Colon (tissue), 2 donors: ENCODE data around the gene TSHZ2.

Source experiments
- FAIRE-seq: peaks from 2 replicates; lab custom pipeline; 2012; peaks lifted over from hg19 to GRCh38; lab: Jason Lieb, UNC
- donor health status: control.
- donor health status: control.

Gene TSHZ2

DNA sequence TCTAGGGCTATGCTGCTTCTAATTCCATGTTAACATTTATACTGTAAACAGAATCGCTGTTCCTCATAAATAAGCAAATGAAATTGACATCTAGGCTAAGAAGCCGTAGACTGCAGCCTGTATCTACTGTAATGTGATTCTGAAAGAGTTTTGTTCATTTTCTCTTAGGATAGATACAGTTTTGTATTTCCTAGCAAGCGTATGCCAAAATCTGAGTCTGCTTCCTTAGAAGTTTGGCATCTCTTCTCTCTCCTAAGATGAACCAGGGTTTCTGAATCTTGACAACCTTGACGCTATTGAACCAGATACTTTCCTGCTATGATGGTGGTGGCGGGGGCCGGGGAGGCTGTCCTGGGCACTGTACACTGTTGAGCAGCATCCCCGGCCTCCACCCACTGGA lies 198.0 kb downstream of the TSHZ2 start:
- FAIRE-seq: no peak

DNA sequence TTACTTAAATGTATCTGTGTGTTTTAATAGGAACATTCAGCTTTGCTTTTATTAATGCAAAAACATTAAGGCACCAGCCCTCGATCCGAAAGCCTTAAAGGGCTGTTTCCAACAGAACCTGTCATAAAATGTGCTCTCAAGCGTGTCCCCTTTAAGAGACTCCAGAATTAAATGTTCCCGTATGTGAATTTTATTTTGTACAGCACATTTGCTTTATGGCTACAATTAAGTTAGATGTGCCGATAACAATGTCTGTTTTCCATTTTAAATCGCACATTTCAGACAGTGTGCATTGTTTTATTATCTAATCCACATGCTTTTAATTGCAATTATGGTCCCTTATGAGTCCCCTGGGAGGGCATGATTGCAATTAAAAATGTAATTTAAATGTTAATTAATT lies 198.9 kb downstream of the TSHZ2 start:
- FAIRE-seq: no peak

DNA sequence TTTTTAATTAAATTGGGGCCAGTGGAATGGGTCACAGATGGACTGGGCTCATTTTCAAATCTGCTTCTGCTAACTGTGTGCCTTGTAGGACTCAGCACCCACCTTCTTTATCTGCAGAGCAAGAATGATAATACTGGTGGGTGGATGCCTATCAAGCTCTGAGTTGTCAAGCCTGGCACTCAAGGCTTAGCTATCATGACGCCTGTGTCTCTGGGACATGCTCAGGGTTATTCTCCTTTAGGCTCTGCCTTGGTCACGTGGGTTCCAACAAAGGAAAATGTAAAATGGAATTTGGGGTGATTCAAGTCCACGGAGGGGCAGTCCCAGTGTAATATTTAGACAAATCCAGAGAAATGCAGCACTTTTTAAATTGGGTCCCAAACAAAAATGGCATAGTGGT lies 202.3 kb downstream of the TSHZ2 start:
- no peak for FAIRE-seq

DNA sequence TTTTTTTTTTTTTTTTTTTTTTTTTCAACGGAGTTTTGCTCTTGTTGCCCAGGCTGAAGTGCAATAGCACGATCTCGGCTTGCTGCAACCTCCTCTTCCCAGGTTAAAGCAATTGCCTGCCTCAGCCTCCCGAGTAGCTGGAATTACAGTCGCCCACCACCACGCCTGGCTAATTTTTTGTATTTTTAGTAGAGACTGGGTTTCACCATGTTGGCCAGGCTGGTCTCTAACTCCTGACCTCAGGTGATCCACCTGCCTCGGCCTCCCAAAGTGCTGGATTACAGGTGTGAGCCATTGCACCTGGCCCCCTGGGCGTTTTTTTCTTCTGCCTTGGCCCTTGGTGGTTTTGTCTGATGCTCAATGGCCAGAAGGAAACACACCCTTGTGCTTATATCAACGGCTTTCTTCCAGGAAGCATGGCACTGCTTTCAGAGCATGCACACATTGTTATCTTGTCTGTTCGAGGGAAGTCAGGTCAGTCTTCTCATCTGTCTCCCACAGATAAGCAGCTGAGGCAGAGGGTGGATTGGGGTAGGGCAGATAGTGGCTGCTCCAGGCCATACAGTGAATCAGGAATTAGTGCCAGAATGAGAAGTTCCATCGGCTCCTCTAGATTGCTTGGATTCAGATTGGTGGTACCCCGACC lies 203.1 kb downstream of the TSHZ2 start:
- FAIRE-seq: no peak

DNA sequence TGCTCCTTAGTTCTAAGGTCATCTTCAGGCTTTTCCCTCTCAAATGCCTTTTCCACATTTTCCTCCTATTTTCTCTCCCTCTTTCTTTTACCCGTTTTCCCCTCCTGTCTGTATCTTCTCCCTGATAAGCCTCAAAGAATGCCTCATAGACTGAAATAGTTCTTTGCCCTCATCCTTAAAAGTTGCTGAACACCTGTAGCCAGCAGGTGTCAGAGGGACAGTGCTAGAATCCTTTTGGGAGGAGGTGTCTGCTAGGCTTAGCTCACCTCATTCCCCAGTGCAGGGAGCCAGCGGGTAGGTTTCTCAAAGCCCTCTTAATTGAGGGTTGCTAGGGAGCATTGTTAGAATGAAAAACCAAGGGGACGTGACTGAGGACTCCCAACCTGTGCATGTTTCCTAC lies 204.0 kb downstream of the TSHZ2 start:
- FAIRE-seq: no peak

DNA sequence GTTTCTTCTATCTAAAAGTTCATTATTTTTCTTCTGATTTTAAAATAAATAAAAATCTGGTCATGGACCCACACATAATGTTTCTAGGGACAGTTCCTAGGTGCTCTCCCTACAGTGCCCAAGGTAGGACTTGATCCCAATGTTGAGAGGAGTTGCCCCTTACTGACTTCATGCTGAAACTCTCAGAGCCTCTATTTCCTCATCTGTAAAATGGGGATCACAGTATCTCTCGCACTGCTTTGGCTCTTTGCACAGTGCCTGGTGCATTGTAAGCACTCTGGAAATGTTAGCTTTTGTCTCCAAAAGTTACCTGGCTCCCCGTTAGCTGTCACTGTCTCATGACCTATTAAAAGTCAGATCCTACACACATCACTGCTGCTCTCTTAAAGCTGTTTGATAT lies 205.5 kb downstream of the TSHZ2 start:
- FAIRE-seq: no peak

DNA sequence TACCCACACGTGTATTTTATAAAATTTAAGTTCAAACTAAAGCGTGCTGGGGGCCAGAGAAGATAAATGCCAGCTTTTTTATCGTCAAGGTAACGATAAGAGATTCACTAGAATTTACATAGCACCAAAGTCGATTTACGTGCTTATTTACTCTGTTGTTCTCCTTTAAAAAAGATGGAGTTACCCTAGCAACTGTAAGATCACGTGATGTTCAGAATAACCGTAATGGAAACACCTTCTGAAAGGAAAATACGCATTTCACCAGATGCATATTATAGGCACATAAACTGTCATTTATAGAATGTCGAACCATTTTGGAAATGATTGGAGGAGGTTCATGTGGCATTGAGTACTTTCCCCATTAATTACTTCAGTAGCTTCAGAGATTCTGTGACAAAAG lies 207.6 kb downstream of the TSHZ2 start:
- FAIRE-seq: no peak

DNA sequence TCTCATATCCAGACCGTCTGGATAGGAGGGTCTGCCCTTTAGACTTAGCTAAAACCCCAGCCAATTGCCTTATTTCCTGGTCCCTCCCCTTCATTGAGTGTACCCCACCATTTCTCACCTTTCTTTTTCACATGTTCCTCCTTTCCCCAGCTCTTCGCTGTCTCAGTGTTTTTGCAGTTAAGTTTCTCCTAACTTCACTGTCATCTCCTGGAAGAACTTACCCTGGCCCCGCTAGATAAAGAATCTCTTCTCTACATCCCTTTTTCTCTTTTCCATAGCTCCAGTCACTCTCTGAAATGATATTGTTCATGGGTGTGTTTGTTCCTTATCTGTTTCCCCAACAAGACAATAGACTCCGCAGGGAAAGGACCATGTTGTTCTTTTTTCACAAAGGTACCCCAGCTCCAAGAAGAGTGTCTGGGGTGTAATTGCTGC lies 208.8 kb downstream of the TSHZ2 start:
- no peak for FAIRE-seq

DNA sequence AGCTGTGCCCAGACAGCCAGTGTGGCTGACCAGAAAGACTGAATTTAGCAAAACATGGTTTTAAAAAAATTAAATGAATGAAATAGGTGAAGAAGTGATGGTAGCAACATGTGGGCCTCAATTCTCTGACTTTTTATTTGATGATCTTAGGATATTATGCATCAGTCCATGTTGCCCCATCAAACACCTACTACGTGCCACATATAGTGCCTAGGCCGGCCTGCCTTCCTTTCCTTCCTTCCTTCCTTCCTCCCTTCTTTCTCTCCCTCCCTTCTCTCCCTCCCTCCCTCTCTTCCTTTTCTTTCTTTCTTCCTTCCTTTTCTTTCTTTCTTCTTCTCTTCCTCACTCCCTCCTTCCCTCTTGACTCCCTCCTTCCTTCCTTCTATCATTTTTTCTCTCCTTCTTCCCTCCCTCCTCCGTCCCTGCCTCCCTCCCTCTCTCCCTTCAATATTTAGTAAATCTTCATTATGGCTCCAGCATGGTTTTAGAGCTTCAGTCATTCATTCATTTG lies 209.8 kb downstream of the TSHZ2 start:
- FAIRE-seq: no peak

DNA sequence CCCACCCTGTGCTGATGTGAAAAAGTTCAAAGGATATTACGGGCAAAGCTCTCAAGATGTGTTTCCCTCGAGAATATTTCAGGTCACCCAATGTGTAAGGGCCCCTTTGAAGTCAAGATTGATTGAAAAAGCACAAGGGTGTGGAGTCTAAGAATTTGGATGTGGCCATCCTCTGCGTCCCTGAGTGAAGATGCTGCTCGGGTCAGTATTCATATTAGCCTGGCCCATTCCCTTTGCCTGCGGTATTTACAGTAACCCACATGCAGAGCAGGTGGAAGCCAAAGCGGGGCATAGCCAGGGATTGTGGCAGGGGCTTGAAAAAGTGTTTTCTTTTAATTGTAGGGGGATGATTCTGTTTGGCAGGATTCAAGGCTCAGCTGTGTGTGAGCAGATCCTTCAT lies 211.0 kb downstream of the TSHZ2 start:
- no peak for FAIRE-seq

DNA sequence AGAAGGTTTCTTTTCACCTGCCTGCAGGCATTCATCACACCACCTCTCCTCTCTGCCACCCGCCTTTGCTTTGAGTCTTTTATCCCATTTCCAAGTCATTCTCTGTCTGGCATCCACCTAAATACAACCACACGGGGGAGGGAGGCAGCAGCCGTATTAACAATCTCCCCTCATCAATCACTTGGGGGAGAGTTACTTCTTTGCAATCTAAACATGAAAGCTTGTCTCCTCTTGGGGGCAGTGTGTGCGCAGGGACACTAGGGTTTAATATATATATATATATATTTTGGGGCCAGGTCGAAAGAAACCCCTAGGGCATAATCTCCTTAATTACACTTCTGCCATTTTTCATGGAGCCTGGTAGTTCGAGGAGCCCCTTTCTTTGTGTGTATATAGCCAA lies 214.5 kb downstream of the TSHZ2 start:
- no peak for FAIRE-seq

DNA sequence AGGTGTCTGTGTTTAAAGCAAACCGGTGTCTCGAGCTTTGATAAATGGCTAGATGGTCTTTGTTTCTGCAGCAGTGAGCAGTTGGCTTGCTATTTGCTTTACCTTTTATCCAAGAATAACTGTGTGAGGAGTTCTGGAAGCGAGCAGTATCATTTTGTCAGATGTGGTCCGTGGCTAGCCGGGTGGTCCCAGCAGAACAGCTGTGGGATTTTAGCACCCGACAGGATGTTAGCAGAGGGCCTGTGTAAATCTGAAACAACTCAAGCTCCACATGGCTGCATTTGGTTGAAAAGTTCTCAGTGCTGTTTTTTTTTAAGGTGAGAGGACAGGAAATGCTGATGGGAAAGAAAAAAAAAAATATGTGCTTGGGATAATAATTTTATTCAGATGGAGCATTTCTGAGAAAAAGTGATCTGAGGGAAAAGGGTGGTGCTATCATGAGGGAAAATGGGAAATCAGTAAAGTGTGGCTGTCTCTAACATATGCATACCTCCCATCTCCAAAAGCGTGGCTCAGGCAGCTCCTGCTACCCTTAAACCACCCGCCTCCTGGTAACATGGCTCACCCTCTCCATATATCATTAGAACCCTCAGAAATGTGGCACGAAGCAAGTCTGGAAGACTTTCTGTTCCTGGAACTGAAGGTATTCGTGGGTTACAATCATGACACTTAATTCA lies 215.4 kb downstream of the TSHZ2 start:
- no peak for FAIRE-seq

DNA sequence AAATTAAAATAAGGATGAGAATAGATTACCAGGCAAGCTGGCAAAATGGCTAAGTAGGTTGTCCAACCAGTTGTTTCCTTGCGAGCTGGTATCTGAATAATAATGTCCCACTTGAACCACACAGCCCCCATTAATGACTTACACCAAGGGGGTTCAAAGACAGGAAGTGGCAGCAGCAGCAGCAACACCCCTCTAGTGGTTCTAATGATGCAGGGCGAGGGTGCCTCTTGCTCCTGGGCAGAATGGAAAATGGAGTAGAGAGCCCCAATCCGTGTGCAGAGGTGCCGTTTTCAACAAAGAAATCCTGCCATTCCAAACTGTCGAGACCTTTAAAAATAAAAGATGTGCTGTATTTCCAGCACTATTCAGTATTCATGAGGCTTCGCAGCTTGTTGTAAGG lies 218.1 kb downstream of the TSHZ2 start:
- no peak for FAIRE-seq

DNA sequence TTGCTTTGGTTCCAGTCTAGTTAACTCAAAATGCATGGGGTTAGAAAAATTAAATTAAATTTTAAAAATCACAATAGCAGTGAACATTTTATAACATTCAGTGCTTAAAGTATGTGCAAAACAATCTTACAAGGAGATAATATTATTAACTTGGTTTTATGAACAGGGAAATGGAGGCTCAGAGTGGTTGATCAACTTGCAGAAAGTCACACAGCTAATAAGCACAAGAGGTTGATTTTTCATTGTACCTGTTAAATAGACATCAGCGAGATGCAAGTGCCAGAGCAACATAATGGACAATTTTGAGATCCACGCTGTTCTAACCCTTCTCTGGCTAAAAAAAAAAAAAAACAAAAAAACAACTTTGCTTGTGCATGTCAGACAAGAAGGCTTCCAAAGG lies 219.8 kb downstream of the TSHZ2 start:
- no peak for FAIRE-seq

DNA sequence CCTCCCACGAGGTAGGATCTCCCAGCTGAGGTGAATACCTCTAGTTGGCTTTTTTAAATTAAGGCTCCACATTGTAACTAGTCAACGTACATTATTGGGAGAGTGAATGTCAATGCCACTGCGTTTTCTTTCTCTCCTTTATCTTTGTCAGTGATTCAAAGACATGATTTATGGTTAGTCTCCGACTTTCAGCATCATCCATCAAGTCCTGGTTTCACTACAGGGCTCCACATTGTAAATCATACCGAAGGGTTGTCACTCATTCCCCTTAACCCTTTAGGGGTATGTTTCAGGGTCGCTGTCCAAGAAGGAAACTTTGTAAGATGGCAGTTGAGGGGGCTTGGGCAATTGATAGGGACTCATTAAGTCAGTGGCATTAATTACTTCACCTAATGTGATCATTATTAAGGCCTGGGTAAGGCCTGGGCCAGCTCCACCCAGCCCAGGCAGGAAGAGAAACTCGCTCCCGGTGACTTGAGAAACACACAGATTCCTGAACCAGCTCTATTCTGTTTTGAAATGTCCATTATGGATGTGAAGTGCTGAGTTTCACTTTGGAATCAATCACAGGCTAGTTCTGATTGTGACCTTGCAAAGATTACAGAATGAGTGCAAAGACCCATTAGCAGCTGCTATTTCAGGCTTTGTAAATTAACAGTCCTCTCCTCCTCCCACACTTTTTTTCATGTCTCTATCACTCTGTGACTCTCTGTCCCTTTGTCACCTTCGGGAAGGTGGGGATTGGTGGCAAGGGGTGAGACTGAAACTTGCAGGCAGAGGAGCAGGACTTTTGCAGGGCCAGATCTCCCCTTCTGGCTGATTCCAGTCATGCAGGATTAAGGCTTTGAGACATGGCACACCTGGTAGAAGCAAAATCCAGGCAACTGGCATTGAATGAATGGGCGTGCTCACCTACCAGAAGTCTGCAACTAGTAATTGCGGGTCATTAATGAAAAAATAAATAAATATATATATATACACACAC lies 222.4 kb downstream of the TSHZ2 start:
- FAIRE-seq: no peak

DNA sequence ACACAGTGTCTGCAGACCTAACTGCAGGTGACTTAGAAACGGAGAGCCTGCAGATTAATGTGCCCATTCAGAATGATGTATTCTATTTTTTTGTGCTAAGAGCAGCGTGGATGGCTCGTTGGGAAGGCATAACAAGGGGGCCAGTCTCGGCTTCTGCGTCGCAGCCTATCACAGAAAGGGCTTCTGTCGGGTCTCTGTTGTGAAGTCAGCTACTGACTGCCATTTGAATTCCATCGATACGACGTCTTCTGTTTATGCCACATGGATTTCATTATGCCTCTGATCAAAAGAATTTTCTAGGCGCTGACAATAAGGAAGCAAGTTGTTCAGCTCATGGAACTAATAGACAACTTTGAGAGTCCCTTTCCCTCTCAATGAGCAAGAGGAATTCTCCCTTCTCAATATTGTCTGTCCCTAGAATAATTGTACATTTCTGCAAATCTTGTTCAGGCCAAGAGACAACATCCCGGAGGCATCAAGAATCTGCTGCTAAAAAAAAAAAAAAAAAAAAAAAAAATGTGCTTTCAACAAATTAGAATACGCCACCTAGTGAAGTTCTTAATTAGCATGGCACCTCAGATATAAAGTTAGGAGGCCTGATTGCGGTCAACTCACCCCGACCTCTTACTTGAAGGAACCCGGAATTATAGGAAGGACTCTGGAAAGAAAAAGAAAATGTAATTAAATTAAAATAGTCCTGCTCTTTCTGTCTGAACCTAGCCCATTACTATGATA lies 223.9 kb downstream of the TSHZ2 start:
- no peak for FAIRE-seq

DNA sequence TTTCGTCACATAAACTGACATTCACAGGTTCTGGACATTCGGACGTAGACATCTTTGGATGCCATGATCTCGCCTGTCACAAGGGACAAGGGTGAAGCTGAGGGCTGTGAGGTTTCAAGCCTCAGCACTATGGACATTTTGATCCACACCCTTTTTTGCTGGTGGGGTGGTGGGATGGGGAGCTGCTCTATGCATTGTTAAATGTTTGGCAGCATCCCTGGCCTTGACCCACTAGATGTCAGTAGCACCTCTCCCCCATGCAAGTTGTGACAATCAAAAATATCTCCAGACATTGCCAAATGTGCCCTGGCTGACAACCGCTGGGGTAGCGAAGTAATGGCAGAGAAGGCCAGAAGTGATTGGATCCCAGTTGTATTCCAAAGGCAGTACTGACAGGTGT lies 229.4 kb downstream of the TSHZ2 start:
- FAIRE-seq: no peak

DNA sequence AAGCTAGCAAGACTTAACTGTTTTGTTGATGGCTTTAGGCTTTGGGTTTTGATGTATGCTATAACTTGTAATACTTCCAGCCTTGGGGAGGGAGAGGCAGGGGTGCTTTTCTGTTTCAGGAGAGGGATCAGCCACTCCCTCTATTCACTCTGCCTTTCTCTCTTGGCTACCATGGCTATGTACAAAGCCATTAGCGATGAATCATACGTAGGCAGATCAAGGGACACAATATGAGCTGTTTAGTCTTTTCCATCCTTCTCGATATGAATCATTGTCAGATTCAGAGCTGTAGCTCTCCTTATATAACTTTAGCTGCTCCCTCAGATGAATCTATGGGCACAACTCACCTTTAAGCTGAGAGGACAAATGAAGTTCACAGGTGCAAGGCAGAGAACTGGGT lies 230.6 kb downstream of the TSHZ2 start:
- FAIRE-seq: no peak

DNA sequence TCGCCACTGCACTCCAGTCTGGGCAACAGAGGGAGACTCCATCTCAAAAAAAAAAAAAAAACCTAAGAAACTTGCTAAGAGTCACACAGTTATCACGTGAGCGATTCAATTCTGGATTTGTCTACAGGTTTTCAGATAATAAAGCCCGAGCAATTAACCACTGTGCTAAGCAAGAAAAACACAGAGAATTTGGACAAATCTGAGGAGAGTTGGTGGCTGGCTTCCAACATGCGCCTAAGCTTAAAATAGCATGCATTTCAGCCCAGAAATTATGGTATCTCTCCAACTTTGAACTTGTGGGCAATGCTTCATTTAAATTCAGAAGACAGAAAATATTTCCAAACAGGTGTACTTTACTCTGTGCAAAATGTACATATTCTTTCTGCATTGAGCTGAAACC lies 232.9 kb downstream of the TSHZ2 start:
- FAIRE-seq: no peak

DNA sequence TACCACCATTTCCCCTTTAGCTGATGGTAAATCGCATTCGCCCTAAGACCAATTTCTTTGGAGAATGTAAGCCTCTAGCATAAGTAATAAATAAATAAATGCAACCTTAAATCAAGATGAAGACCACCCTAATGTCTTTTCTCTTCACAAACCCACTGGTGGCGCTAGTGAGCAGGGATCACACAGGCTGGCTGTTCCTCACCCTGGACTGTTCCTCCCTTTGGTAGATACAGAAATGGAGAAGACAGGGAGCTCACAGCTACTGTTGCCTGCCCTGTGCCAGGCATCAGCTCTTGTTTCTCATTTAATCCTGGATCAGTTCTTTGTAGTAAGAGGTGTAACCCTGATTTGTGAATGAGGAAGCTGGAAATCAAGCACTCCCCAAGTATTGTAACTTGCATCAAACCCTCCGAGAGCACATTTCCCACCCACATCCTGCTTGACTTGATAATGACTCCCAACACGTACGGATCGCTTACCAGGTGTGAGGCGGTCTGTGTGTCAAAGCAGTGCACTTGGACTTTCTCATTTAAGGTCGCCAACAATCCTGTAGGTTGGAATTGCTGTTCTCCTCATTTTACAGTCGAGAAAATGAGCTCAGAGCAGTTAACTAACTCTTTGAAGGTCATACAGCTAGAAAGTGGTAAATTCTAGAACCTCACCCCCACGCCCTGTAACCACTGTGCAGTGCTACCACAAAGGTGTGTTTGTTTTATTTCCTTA lies 236.1 kb downstream of the TSHZ2 start:
- FAIRE-seq: no peak

DNA sequence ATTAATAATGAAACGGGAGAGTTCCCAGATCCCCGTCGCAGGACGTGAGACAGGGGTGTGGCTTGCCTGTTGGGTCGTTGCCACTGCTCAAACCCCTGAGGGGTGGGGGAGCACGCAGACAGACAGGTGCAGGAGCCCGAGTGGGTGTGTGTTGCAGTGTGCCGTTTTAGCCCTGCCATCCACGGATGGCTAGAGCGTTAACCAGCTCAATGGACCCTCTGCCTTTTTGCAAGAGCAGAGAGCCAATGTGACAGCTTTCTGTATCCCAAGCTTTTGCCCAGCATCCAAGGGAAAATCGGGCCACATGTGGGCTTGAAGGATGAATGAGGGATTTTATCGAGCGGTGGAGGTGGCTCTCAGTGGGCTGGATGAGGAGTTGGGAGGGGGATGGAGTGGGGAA lies 237.9 kb downstream of the TSHZ2 start:
- FAIRE-seq: no peak
